Left lung (tissue), 10 donors: ENCODE results near the gene COL4A2. TPM values are rescaled to one million over a fixed set of nuclear protein-coding genes. Genes with fewer than 3 reads are reported as not detected.
A peak's percentile ranks its signal among the peaks of the same experiment; 100 is the strongest.

ENCODE experiments used
- ATAC-seq: fragments of 200-7000 bp; cut with Tn5 transposase; one replicate; pipeline ENCODE4 v1.9.1; 2020; ENCODE audit warnings: moderate library complexity
- DNase-seq, 4 donors: peaks; one replicate each; pipeline ENCODE4 v3.0.0-alpha.2; 2013 to 2020
- H3K27ac ChIP-seq, 2 donors: fragments of 200-600 bp; sonication (generic) in 1 of 2; one replicate each; pipeline versions ENCODE4 v1.5.0 to v1.8.0; 2020 to 2021
- H3K27me3 ChIP-seq, 2 donors: fragments of 200-600 bp; sonication (generic) in 1 of 2; one replicate each; pipeline versions ENCODE4 v1.5.0 to v1.8.0; 2020 to 2021
- H3K36me3 ChIP-seq, 2 donors: fragments of 200-600 bp; sonication (generic) in 1 of 2; one replicate each; pipeline versions ENCODE4 v1.5.0 to v1.8.0; 2020 to 2021
- H3K4me1 ChIP-seq, 2 donors: fragments of 200-600 bp; one replicate each; pipeline ENCODE4 v1.8.0; 2021
- H3K4me3 ChIP-seq, 2 donors: fragments of 200-600 bp; sonication (generic) in 1 of 2; one replicate each; pipeline versions ENCODE4 v1.5.0 to v1.8.0; 2020 to 2021; ENCODE audit warnings: mild to moderate bottlenecking in 1 of 2
- H3K9me3 ChIP-seq, 2 donors: fragments of 200-600 bp; sonication (generic) in 1 of 2; one replicate each; pipeline versions ENCODE4 v1.5.0 to v1.8.0; 2020 to 2021
- intact Hi-C, 2 donors: fragments of 100-400 bp; cut with DNase I; formaldehyde crosslinking; loops; one replicate each; pipeline versions ENCODE4 v1.11.2 to v1.14.2; 2022
- polyA plus RNA-seq, 6 donors: library from polyadenylated mRNA; unstranded; fragments of 120-200 nt; gene quantifications; one replicate each; pipeline ENCODE4 v1.2.1, GENCODE V29; 2013; ENCODE audit not compliant: insufficient read length in 6 of 6
- total RNA-seq, 2 donors: library from RNA; stranded (reverse); fragmentation: NEBNext Ultra II Directional; extraction: Animal tissue kit (Norgen Biotek cat#: 25700); gene quantifications; one replicate each; pipeline ENCODE4 v1.2.1, GENCODE V29; 2021
- TF ChIP-seq, protein P1 (sequence below), 2 donors: fragments of 200-600 bp; sonication (generic) in 1 of 2; IDR thresholded peaks; one replicate each; pipeline versions ENCODE4 v1.5.0 to v1.8.0; 2021; ENCODE audit warnings: antibody characterized with exemption in 2 of 2
- donor health status: DM: no; HTN: yes; CAD: no.
- donor health status: DM: no; HTN: no; CAD: no.

COL4A2 gene
- total and polyA plus RNA-seq, 8 donors, result 307 to 638 (median 395) TPM

- DNase-seq (no peak), ATAC-seq (no peak)
- Histone ChIP-seq H3K27me3 (no peaks in the 10 kb centered on the region), H3K36me3 (no peaks in the 10 kb centered on the region), H3K27ac (no peak overlapping the region), H3K9me3 (no peaks in the 10 kb centered on the region), H3K4me1 (peaks cover 14 to 33% of the 10 kb centered on the region in 2 donors), H3K4me3 (no peak overlapping the region)
- intact Hi-C loops, result no loop called here
- TF ChIP-seq, protein P1, sequence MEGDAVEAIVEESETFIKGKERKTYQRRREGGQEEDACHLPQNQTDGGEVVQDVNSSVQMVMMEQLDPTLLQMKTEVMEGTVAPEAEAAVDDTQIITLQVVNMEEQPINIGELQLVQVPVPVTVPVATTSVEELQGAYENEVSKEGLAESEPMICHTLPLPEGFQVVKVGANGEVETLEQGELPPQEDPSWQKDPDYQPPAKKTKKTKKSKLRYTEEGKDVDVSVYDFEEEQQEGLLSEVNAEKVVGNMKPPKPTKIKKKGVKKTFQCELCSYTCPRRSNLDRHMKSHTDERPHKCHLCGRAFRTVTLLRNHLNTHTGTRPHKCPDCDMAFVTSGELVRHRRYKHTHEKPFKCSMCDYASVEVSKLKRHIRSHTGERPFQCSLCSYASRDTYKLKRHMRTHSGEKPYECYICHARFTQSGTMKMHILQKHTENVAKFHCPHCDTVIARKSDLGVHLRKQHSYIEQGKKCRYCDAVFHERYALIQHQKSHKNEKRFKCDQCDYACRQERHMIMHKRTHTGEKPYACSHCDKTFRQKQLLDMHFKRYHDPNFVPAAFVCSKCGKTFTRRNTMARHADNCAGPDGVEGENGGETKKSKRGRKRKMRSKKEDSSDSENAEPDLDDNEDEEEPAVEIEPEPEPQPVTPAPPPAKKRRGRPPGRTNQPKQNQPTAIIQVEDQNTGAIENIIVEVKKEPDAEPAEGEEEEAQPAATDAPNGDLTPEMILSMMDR (IDR thresholded peaks at IDR 0.05), result no peak
These were observed 27.2 kb downstream of the COL4A2 start for GRCh38 chr13:110334256-110334655.

DNA sequence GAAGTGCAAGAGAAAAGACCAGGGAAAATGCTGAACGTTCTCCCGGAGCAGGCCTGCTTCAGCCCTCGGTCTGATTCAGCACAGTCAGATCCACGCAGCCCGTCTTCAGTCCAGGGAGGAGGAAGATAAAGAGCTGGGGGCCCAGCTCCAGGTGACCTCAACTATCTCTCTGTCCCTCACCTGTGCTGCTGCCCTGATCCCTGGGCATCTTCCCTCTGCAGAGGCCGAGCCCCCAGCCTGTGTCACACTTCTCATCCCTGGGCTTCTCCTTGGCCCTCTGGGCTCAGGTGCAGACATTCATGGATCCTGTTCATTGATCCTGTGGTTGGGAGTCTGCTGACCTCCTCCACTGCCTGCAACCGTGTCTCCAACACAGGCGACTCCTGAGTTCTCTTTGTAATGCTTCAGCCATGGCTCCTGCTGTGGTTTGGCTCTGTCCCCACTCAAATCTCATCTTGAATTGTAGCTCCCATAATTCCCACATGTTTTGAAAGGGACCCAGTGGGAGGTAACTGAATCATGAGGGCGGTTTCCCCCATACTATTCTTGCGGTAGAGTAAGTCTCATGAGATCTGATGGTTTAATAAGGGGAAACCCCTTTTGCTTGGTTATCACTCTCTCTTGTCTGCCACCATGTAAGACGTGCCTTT, 27.9 kb downstream of the COL4A2 start:
- TF ChIP-seq, protein P1 (IDR thresholded peaks at IDR 0.05), result no peak
- Histone ChIP-seq H3K4me1 (peaks cover 14 to 40% of the 10 kb centered on the region in 2 donors), H3K4me3 (no peak overlapping the region), H3K36me3 (no peaks in the 10 kb centered on the region), H3K27me3 (no peaks in the 10 kb centered on the region), H3K9me3 (no peaks in the 10 kb centered on the region), H3K27ac (no peak overlapping the region)
- ATAC-seq (no peak), DNase-seq (no peak)
- intact Hi-C loops, result no loop called here

DNA sequence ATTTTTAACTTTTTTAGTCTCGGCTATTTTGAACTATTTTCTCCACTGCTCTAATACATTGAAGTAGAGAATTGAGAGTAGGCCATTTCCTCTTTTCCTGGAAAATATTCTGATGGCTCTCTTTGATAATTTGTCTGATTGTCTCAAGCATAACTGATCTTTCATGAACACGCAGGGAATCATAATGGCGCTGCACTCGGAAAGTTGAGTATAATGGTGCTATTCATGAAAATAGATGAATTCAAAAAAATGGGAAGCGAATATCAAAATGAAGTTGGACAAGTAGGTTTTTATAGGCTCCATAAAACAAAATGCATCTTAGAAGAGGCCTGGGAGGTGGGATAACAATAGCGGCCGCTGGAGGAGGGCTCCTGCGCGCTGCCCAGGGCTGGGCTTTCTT, 29.0 kb downstream of the COL4A2 start:
- ATAC-seq (no peak), DNase-seq (no peak)
- intact Hi-C loops, result no loop called here
- TF ChIP-seq, protein P1 (IDR thresholded peaks at IDR 0.05), result no peak
- Histone ChIP-seq H3K36me3 (no peaks in the 10 kb centered on the region), H3K27ac (no peak overlapping the region), H3K27me3 (peaks cover 0 to 8% of the 10 kb centered on the region in 2 donors), H3K9me3 (no peaks in the 10 kb centered on the region), H3K4me1 (peaks cover 23 to 50% of the 10 kb centered on the region in 2 donors), H3K4me3 (no peak overlapping the region)

GRCh38 chr13:110336681-110337080, 29.6 kb downstream of the COL4A2 start:
- Histone ChIP-seq H3K4me1 (peaks cover 25 to 55% of the 10 kb centered on the region in 2 donors), H3K27me3 (peaks cover 0 to 14% of the 10 kb centered on the region in 2 donors), H3K27ac (peak overlapping the region in 1 of 2 donors; percentile 30), H3K4me3 (no peak overlapping the region), H3K36me3 (no peaks in the 10 kb centered on the region), H3K9me3 (no peaks in the 10 kb centered on the region)
- ATAC-seq (no peak), DNase-seq (no peak)
- TF ChIP-seq, protein P1 (IDR thresholded peaks at IDR 0.05), result no peak
- intact Hi-C loops, result no loop called here

- DNase-seq (no peak), ATAC-seq (no peak)
- Histone ChIP-seq H3K4me3 (no peak overlapping the region), H3K4me1 (peaks cover 21 to 61% of the 10 kb centered on the region in 2 donors), H3K27ac (peak overlapping the region; percentile 30 to 48), H3K9me3 (no peaks in the 10 kb centered on the region), H3K27me3 (peaks cover 0 to 18% of the 10 kb centered on the region in 2 donors), H3K36me3 (no peaks in the 10 kb centered on the region)
- intact Hi-C loops, result no loop called here
- TF ChIP-seq, protein P1 (IDR thresholded peaks at IDR 0.05), result no peak
These were observed 30.2 kb downstream of the COL4A2 start for GRCh38 chr13:110337247-110337646.
